PC-3 (cell line): ENCODE data around the gene IRX2. TPM values are rescaled to one million over a fixed set of nuclear protein-coding genes. Genes with fewer than 3 reads are reported as not detected.

Experiments used
- ATAC-seq: fragments of 200-7000 bp; cut with Tn5 transposase; 2 replicates; pipeline ENCODE4 v1.9.1; 2020; ENCODE audit warnings: mild to moderate bottlenecking, moderate library complexity
- BruUV-seq: library from RNA; stranded (reverse); fragments of 400-500 nt; replicated peaks from 2 replicates; lab custom pipeline; 2021; lab: Mats Ljungman, UMichigan
- CTCF ChIA-PET: fragments of 300-600 bp; sonication (Branson Sonifier 250); formaldehyde crosslinking; loops from one replicate; lab custom pipeline; 2022; ENCODE audit warnings: antibody characterized with exemption; lab: Charles Lee
- POLR2A ChIA-PET: fragments of 300-600 bp; sonication (Branson Sonifier 250); formaldehyde crosslinking; loops from one replicate; lab custom pipeline; 2022; ENCODE audit warnings: antibody characterized with exemption; ENCODE audit not compliant: unreplicated experiment; lab: Charles Lee
- DNase-seq: peaks from one replicate; pipeline ENCODE4 v3.0.0-alpha.2; 2015
- H2AFZ ChIP-seq: fragments of 300-600 bp; sonication (generic); 2 replicates; pipeline ENCODE4 v1.6.0; 2016; ENCODE audit warnings: antibody characterized with exemption, low read length
- H3F3A ChIP-seq: fragments of 300-600 bp; sonication (generic); one replicate; pipeline ENCODE4 v1.6.0; 2017; ENCODE audit warnings: antibody characterized with exemption, low read length, control low read depth, mild to moderate bottlenecking; ENCODE audit not compliant: unreplicated experiment
- H3K27ac ChIP-seq: fragments of 300-600 bp; sonication (generic); 2 replicates; pipeline ENCODE4 v1.5.1; 2016; ENCODE audit warnings: mild to moderate bottlenecking, low read length
- H3K27me3 ChIP-seq: fragments of 300-600 bp; sonication (generic); 2 replicates; pipeline ENCODE4 v1.6.1; 2016; ENCODE audit warnings: low read length, mixed read lengths
- H3K36me3 ChIP-seq: fragments of 300-600 bp; sonication (generic); 2 replicates; pipeline ENCODE4 v1.6.1; 2016; ENCODE audit warnings: low read depth, mixed run types, low read length, mixed read lengths
- H3K4me1 ChIP-seq: fragments of 300-600 bp; sonication (generic); 2 replicates; pipeline ENCODE4 v1.5.1; 2016; ENCODE audit warnings: low read length; ENCODE audit not compliant: insufficient read depth
- H3K4me2 ChIP-seq: fragments of 300-600 bp; sonication (generic); 2 replicates; pipeline ENCODE4 v1.6.0; 2016; ENCODE audit warnings: low read length
- H3K4me3 ChIP-seq: fragments of 300-600 bp; sonication (generic); 2 replicates; pipeline ENCODE4 v1.5.1; 2016; ENCODE audit warnings: mild to moderate bottlenecking, low read length, mixed read lengths
- H3K79me2 ChIP-seq: fragments of 300-600 bp; sonication (generic); 2 replicates; pipeline ENCODE4 v1.6.1; 2017; ENCODE audit warnings: low read length, mixed read lengths
- H3K9ac ChIP-seq: fragments of 300-600 bp; sonication (generic); 2 replicates; pipeline ENCODE4 v1.6.0; 2016; ENCODE audit warnings: mild to moderate bottlenecking, low read length
- H3K9me2 ChIP-seq: fragments of 300-600 bp; sonication (generic); replicated peaks from 2 replicates; pipeline ENCODE4 v1.6.1; 2016; ENCODE audit warnings: mixed run types, low read length, mixed read lengths
- H3K9me3 ChIP-seq: fragments of 300-600 bp; sonication (generic); 2 replicates; pipeline ENCODE4 v1.6.1; 2016; ENCODE audit warnings: low read length, mixed read lengths
- H4K20me1 ChIP-seq: fragments of 300-600 bp; sonication (generic); 2 replicates; pipeline ENCODE4 v1.6.1; 2016; ENCODE audit warnings: low read length, mixed read lengths
- EZH2 ChIP-seq: fragments of 300-600 bp; sonication (generic); IDR thresholded peaks from one replicate; pipeline ENCODE4 v1.6.1; 2017; ENCODE audit warnings: antibody characterized with exemption, mild to moderate bottlenecking, low read length; ENCODE audit not compliant: unreplicated experiment
- EZH2phosphoT487 ChIP-seq: fragments of 300-600 bp; sonication (generic); IDR thresholded peaks from 2 replicates; pipeline ENCODE4 v1.6.1; 2018; ENCODE audit warnings: mild to moderate bottlenecking, antibody characterized with exemption, low read length, borderline replicate concordance
- intact Hi-C: fragments of 100-400 bp; cut with micrococcal nuclease; formaldehyde crosslinking; loops from 2 replicates; pipeline ENCODE4 v1.9.0; 2023
- total RNA-seq: library from RNA; depleted of rRNA; stranded (reverse); fragments of >200 nt; gene quantifications from 2 replicates; pipeline ENCODE4 v1.2.3, GENCODE V29; 2014
- TF ChIP-seq, protein P1 (sequence below): fragments of 300-600 bp; sonication (generic); conservative IDR thresholded peaks from 2 replicates; pipeline ENCODE4 v1.5.1; 2017; ENCODE audit warnings: antibody characterized with exemption, low read depth, mild to moderate bottlenecking, low read length

The IRX2 gene
- total RNA-seq, 1 experiment from 2014 or later: 10.4 TPM

DNA sequence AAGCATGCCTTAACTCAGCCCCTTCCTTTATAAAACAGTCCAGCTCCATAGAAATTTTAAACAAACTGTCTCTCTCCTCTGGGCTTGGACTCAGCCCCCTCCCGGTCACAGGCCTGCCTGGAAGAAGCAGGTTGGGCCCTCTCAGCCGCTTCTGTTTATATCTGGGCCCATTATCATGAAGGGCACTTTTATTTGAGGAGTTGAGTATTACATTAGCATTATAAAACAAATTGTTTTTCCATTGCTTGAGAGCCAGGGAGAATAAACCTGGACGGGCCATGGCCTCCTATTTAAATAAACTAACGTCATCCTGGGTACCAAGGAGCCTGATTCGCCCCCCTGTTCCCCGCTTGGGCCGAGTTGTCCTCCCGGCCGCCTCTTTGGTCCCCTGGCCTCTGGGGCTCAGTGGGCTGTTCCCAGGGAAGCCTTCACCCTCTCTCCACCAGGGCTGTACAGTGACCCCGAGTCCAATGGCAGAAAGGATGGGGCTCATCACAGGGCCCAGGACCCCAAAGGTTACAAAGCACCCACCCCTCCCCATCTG, 13.2 kb downstream of the IRX2 start:
- no peaks in the 10 kb centered on the region for H3K9me3 ChIP-seq
- no peak overlapping the region for H3K4me2 ChIP-seq
- BruUV-seq: no TSS peak
- no peak overlapping the region for H3K4me3 ChIP-seq
- H3K79me2 ChIP-seq: no peaks in the 10 kb centered on the region
- ChIA-PET CTCF (no interaction called here), POLR2A (no interaction called here)
- H3K36me3 ChIP-seq: no peaks in the 10 kb centered on the region
- H4K20me1 ChIP-seq: no peaks in the 10 kb centered on the region
- DNase-seq: no peak
- TF ChIP-seq EZH2phosphoT487: no peak
- no peaks in the 10 kb centered on the region for H3F3A ChIP-seq
- H3K4me1 ChIP-seq: no peaks in the 10 kb centered on the region
- H3K9me2 ChIP-seq: no peaks in the 10 kb centered on the region
- H3K27me3 ChIP-seq: peaks cover 18% of the 10 kb centered on the region
- intact Hi-C loops: no loop called here
- no peak overlapping the region for H3K9ac ChIP-seq
- H2AFZ ChIP-seq: no peak overlapping the region
- ATAC-seq: no peak
- H3K27ac ChIP-seq: no peak overlapping the region

DNA sequence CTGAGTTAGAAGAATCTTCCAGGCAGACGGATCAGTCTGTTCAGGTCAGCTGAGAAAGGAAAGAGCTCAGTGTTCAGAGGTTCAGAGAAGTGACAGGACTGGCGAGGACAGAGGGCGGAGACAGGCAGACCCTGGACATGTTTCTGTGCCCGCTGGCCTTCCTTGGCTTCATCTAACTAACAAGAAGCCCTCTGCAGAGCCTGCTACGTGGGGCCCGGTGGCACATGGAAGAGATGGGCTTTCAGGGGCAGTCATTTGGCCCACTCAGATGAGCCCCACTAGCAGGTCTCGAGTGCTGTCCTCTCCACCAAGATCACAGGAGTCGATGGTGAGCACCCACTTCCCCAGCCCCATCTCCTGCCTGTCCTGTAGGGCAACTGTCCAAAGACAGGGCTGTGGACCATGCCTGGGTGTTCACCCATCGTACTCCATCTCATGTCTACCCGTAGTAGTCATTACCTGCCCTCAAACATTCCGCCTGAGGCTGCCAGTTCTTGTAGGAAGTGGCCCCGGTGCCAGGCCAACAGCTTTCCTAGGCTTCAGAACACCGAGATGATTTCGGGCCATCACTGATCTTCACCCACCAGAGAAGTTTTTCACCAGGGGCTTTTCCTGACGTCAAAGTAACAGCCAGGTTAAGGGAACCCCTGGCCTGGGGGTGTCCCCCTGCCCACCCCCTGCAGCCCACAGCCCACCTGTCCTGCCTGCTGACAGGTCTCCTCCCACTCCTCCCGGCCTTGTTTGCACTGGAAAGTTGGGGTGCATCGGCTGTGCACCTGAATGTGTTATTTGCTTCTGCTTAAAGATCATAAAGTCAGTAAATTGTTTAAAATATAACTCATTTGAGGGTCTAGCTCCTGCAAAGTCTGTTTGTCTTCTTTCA, 14.0 kb downstream of the IRX2 start:
- ATAC-seq: no peak
- DNase-seq: no peak
- CTCF ChIA-PET: no interaction called here
- no peak overlapping the region for H2AFZ ChIP-seq
- H3K79me2 ChIP-seq: no peaks in the 10 kb centered on the region
- intact Hi-C loops: no loop called here
- H3K27me3 ChIP-seq: peaks cover 25% of the 10 kb centered on the region
- no peaks in the 10 kb centered on the region for H3K36me3 ChIP-seq
- H3K27ac ChIP-seq: no peak overlapping the region
- TF ChIP-seq EZH2 (no peak), EZH2phosphoT487 (no peak)
- TF ChIP-seq, protein P1, sequence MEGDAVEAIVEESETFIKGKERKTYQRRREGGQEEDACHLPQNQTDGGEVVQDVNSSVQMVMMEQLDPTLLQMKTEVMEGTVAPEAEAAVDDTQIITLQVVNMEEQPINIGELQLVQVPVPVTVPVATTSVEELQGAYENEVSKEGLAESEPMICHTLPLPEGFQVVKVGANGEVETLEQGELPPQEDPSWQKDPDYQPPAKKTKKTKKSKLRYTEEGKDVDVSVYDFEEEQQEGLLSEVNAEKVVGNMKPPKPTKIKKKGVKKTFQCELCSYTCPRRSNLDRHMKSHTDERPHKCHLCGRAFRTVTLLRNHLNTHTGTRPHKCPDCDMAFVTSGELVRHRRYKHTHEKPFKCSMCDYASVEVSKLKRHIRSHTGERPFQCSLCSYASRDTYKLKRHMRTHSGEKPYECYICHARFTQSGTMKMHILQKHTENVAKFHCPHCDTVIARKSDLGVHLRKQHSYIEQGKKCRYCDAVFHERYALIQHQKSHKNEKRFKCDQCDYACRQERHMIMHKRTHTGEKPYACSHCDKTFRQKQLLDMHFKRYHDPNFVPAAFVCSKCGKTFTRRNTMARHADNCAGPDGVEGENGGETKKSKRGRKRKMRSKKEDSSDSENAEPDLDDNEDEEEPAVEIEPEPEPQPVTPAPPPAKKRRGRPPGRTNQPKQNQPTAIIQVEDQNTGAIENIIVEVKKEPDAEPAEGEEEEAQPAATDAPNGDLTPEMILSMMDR: no peak
- no TSS peak for BruUV-seq
- no peaks in the 10 kb centered on the region for H3K4me1 ChIP-seq
- no peak overlapping the region for H3K4me3 ChIP-seq
- H3F3A ChIP-seq: no peaks in the 10 kb centered on the region
- H3K9me3 ChIP-seq: no peaks in the 10 kb centered on the region
- H4K20me1 ChIP-seq: no peaks in the 10 kb centered on the region
- H3K9me2 ChIP-seq: no peaks in the 10 kb centered on the region
- POLR2A ChIA-PET: no interaction called here
- no peak overlapping the region for H3K9ac ChIP-seq
- no peak overlapping the region for H3K4me2 ChIP-seq

DNA sequence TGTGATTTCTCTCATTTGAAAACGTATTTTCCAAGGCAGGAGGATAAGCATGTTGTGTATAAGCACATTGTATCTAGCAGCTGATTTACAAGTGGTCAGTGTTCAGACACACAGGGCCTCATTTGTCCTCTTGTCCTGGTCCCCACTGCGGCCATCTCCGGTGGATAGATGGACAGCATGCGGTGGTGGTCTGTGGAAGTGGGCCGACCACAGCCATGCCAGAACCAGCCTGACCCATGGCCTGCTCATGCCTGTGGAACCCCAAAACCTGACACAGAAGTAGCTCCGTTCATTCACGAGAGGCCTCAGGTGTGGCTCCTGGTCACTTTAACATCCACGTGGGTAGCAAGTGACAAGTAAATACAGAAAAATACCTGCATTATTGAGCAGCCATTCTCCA, 14.6 kb downstream of the IRX2 start:
- no peaks in the 10 kb centered on the region for H3K4me1 ChIP-seq
- H2AFZ ChIP-seq: no peak overlapping the region
- no peak overlapping the region for H3K4me2 ChIP-seq
- no peak for DNase-seq
- no peak for ATAC-seq
- H3K27ac ChIP-seq: no peak overlapping the region
- no peaks in the 10 kb centered on the region for H3K36me3 ChIP-seq
- intact Hi-C loops: no loop called here
- no peaks in the 10 kb centered on the region for H3K79me2 ChIP-seq
- H3F3A ChIP-seq: no peaks in the 10 kb centered on the region
- no peaks in the 10 kb centered on the region for H3K9me3 ChIP-seq
- POLR2A ChIA-PET: no interaction called here
- no TSS peak for BruUV-seq
- H3K9me2 ChIP-seq: no peaks in the 10 kb centered on the region
- CTCF ChIA-PET: no interaction called here
- no peak for TF ChIP-seq EZH2
- TF ChIP-seq, protein P1: no peak
- TF ChIP-seq EZH2phosphoT487: no peak
- no peak overlapping the region for H3K4me3 ChIP-seq
- no peak overlapping the region for H3K9ac ChIP-seq
- peaks cover 31% of the 10 kb centered on the region for H3K27me3 ChIP-seq
- H4K20me1 ChIP-seq: no peaks in the 10 kb centered on the region
